Medulla oblongata (tissue), 1 donor: ENCODE measurements around the gene WDR38.

Source experiments
- DNase-seq: peaks from one replicate; pipeline ENCODE4 v3.0.0-alpha.2; 2015; ENCODE audit errors: extremely low spot score

WDR38 gene

DNA sequence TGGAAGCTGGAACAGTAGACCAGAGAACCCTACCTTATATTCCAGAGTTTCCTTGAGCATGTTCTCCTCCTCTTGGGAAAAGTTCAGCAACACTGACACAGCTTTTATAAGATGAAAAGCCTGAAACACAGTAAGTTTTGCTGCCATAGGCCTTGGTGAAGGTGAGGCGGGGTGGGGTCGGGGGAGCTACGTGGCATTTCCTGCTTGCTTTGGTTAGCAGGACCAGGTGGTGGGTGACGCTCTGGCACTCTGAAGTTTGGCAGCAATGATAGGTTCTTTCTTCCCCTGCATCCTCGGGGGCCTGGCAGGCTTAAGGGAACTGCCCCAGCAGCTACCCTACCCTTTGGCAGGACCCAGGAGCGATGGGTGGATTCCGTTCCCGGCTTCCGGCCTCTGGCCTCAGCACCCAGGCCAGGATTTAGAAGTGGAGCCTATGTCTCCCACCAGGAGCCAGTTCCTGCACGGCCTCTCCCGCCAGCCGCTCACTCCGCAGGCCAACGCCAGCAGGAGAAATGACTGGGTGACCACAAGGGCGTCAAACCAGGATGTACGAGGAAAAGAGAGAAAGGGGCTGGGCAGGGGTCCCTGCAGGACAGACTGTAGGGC lies 28.0 kb downstream of the WDR38 start:
- no peak for DNase-seq

DNA sequence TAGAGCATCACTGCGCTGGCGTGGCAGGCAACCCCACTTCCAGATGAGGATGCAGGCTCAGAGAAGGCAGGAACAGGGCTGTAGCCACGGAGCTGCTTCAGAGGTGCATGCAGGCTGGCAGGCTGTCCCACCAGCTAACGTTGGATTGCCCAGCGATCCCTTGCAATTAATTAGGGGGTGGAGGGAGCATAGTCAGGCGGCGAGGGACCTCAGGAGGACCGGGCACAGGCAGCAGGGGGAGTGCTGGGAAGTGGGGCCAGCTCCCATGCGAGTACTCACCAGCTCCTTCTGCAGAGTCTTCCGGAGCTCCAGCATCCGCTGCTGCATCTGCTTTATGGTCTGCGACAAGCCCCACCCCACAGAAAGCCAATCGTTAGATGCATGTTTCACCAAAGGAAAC lies 29.0 kb downstream of the WDR38 start:
- DNase-seq: no peak

DNA sequence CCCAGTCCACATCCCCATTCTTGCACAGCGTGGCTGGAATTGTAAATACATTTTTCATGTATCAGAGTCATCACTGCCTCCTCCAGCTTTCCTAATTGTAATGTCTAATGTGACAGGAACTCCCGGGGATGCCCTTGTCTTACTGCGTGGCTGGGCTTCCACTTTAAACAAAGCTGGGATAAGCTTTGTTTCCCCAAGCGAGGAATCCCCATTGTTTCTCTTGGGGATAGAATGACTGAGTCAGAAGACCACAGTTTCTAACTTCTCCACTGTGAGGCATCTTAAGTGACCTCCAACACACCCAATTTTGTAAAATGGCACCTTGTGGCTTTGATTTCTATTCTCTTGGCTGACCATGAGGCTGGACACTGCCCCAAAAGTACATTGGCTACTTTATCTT lies 31.1 kb downstream of the WDR38 start:
- no peak for DNase-seq

DNA sequence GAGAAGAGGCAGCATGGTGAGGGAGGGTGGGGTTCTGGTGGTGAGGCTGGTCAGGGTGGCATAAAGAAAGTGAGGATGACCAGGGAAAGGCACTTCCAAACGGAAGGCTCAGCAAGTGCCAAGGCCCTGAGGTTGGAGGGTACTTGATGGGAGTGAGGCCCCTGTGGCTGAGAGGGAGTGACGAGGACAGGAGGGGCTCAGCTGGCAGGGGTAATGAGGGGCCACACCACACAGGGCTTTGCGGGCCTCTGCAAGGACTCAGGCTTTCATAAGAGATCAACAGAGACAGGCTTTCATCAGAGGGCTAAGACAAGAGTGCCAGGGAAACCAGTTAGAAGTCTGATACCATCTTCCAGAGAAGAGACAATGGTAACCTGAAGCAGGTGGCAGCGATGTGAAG lies 32.3 kb downstream of the WDR38 start:
- no peak for DNase-seq

DNA sequence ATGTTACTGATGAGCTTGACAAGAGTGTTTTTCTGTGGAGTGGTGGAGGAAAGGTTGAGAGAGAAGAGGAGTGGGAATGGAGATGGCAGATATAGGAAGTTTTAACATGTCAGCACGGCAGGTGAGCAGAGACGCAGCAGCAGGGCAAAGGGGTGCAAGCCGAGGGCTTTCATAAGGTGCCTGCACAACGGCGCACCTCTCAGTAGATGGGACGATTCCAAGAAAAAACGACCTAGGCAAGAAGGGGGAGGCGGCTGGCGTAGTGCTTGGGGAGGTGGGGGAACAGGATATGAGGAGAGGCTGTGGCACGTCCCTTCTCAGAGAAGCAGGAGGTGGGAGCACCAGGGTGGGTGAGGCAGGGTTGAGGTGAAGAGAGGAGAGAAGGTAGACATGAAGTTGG lies 33.2 kb downstream of the WDR38 start:
- DNase-seq: no peak

DNA sequence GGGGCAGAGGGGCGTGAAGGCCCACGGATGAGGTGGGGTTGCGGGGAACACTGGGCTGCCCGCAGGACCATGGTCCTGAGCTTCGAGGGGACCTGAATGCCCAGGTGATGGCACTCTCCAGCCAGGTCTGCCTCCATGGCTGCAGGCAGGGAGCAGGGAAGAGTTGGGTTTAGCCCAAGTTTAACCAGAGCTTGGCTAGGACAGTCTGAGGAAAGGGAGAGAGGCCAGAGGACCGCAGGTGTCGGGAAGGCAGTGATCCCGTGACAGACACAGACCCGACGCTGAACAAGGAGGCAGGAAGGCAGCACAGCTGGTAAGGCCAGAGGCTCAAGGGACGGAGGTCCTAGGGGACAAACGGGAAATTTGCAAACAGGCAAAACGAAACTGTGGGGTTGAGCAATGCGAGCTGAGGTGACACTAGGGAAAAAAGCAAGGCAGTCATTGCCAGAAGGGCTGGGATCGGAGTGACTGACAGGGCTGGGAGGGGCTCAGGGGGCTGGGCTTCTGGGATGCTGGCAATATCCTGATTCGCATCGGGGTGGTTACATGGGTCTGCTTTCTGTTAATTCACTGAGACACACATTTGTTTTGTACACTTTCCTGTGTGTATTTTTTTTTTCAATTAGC lies 33.7 kb downstream of the WDR38 start:
- DNase-seq: no peak

DNA sequence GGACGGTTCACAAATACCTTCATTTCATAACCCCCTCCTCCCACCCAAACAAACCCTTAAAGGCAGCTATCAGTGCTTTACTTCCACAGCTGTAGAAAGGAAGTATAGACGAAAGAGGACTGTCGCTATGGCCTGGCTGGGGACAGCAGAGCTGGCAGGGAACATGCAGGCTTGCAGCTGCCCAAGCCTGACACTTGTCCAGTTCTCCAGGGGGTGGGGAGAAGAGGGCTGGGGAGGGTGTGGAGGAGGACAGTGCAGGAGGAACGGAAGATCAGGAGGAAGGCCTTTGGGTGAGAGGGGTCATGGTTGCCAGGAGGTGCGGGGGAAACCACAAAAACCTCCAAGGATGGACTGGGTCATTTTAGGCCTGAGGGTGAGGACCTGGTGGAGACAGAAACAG lies 34.6 kb downstream of the WDR38 start:
- DNase-seq: no peak

DNA sequence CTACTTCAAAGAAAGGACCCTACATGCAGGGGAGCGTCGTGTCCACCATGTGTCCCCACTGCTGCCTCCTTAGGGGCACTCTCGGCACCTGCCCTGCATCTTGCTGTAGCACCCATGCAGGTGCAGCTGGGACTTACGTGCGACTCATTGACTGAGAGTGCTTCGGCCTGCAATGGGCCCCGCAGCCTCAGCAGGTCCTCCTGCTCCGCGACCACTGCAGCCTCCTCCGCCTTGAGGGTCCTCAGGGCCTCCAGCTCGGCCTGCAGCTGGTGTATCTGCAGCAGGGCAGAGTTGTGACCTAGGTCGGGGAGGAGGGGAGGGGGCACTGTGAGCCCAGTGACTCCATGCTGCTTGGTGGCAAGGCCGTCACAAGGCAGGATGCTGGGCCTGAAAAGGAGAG lies 35.7 kb downstream of the WDR38 start:
- DNase-seq: no peak

DNA sequence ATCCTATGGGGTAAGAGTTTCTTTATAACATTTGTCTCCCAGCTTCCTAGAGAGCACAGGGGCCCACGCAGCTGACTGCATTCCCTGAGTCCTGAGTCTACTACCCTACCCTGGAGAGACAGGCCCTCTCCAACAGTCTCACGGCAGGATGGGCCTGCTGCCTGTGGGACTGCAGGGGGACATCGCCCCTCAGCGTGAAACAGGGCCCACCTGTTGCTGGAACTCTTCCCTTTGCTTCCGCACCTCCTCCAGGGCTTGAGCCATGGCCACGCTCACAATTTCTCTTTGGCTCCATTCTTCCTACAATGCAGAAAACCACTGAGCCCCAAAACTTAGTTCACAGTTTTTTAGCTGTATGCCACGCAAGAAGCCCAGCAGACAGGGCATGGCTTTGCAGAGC lies 36.9 kb downstream of the WDR38 start:
- no peak for DNase-seq

DNA sequence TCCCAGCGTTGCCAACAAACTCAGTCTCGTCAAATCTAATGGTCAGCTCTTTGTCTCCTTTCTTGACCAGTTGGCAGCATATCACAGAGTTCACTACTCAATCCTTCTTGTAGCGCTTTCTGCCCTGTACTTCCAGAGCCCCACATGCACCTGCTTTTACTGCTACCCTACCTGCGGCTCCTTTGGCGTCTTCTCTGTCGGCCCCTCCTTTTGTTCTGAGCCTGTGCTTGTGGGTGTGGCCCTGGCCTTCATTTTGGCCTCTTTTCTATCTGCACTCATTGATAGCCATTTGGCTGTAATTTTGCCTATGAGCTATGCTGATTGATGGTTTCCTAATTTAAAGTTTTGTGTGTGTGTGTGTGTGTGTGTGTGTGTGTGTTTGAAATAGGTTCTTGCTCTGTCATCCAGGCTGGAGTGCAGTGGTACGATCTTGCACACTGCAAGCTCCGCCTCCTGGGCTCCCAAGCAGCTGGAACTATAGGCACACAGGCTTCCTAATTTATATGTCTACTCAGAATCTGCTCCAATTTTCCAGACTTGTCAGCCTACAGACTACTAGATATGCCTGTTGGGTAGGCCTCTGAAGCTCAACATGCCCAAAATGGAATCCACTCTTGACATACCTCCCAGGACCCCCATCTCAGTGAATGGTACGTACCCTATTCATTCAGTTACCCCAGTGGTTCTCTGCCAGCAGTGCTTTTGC lies 40.9 kb downstream of the WDR38 start:
- DNase-seq: no peak

DNA sequence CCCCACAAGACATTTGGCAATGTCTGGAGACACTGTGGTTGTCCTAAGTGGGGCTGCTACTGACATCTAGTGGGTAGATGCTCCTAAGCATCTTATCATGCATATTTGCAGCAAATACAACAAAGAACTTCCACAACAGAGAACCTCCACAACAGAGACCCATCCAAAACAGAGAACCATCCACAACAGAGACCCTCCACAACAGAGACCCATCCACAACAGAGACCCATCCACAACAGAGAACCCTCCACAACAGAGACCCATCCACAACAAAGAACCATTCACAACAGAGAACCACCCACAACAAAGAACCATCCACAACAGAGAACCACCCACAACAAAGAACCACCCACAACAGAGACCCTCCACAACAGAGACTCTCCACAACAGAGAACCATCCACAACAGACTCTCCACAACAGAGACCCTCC lies 41.5 kb downstream of the WDR38 start:
- DNase-seq: peak; percentile 60

GRCh38 chr9:124897570-124898460 lies 44.6 kb downstream of the WDR38 start:
- DNase-seq: no peak

DNA sequence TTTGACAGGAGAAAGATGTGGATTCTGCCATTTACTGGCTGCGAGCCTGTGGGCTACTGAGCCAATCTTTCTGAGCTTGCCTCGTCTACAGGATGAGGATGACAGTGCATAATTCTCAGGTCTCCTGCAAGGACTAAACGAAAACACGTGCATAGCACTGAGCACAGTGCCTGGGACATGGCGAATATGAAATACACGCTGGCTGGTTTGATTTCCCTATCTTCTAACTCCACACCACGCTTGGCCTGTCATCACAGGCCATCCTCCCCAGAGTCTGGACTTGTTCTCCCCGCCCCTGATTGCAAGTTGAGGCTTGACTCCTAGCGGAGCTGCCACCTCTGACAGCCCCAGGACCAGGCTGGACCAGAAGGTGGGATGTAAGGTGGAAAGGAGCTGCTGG lies 46.6 kb downstream of the WDR38 start:
- no peak for DNase-seq

GRCh38 chr9:124906966-124907365 lies 53.7 kb downstream of the WDR38 start:
- DNase-seq: no peak
